DOHH2 (cell line): ENCODE data around the gene TMEM154.
"Not testable (repeated sequence)": the region's sequence is repeated elsewhere in the genome, so short reads cannot be mapped to it uniquely, and the experiment has no call there.

ENCODE experiments used
- H3F3A ChIP-seq: fragments of 200-600 bp; sonication (generic), shearing (Covaris generic); 2 replicates; pipeline ENCODE4 v1.6.0; 2016; ENCODE audit warnings: antibody characterized with exemption, mild to moderate bottlenecking; ENCODE audit not compliant: control insufficient read depth, insufficient read depth
- H3K27ac ChIP-seq: fragments of 200-600 bp; sonication (generic); 2 replicates; pipeline ENCODE4 v1.5.1; 2014; ENCODE audit warnings: low read depth, mild to moderate bottlenecking, low read length, moderate library complexity
- H3K27me3 ChIP-seq: fragments of 200-600 bp; sonication (generic); 2 replicates; pipeline ENCODE4 v1.6.1; 2014; ENCODE audit warnings: mild to moderate bottlenecking, low read length, mixed read lengths; ENCODE audit not compliant: control insufficient read depth
- H3K36me3 ChIP-seq: fragments of 200-600 bp; sonication (generic); 2 replicates; pipeline ENCODE4 v1.6.1; 2014; ENCODE audit warnings: mild to moderate bottlenecking, low read length, moderate library complexity, mixed read lengths; ENCODE audit not compliant: control insufficient read depth
- H3K4me1 ChIP-seq: fragments of 200-600 bp; sonication (generic); 2 replicates; pipeline ENCODE4 v1.6.1; 2014; ENCODE audit warnings: mild to moderate bottlenecking, low read length, mixed read lengths; ENCODE audit not compliant: control insufficient read depth
- H3K4me2 ChIP-seq: fragments of 200-600 bp; sonication (generic); 2 replicates; pipeline ENCODE4 v1.6.0; 2014; ENCODE audit warnings: mild to moderate bottlenecking, low read length, moderate library complexity
- H3K4me3 ChIP-seq: fragments of 200-600 bp; sonication (generic); 2 replicates; pipeline ENCODE4 v1.5.1; 2014; ENCODE audit warnings: mild to moderate bottlenecking, low read length, mixed read lengths
- H3K79me2 ChIP-seq: fragments of 200-600 bp; sonication (generic); 2 replicates; pipeline ENCODE4 v1.6.1; 2014; ENCODE audit warnings: mild to moderate bottlenecking, low read length, mixed read lengths; ENCODE audit not compliant: control insufficient read depth
- H3K9me2 ChIP-seq: fragments of 200-600 bp; sonication (generic); replicated peaks from 2 replicates; pipeline ENCODE4 v1.6.1; 2014; ENCODE audit warnings: mild to moderate bottlenecking, low read length, mixed read lengths; ENCODE audit not compliant: control insufficient read depth
- H3K9me3 ChIP-seq: fragments of 200-600 bp; sonication (generic); 2 replicates; pipeline ENCODE4 v1.6.1; 2014; ENCODE audit warnings: antibody characterized with exemption, low read length, mixed read lengths; ENCODE audit not compliant: control insufficient read depth, insufficient read depth
- H4K20me1 ChIP-seq: fragments of 200-600 bp; sonication (generic); 2 replicates; pipeline ENCODE4 v1.6.0; 2014; ENCODE audit warnings: low read depth, mild to moderate bottlenecking, antibody characterized with exemption, low read length, moderate library complexity; ENCODE audit not compliant: control insufficient read depth, insufficient read depth
- EZH2phosphoT487 ChIP-seq: fragments of 200-600 bp; sonication (generic); IDR thresholded peaks from 2 replicates; pipeline ENCODE4 v1.6.1; 2017; ENCODE audit warnings: borderline replicate concordance, mild to moderate bottlenecking, antibody characterized with exemption, low read length, moderate library complexity, mixed read lengths
- TF ChIP-seq, protein P1 (sequence below): fragments of 200-600 bp; sonication (generic); IDR thresholded peaks from one replicate; pipeline ENCODE4 v1.5.1; 2014; ENCODE audit warnings: antibody characterized with exemption, mild to moderate bottlenecking, low read depth, low read length; ENCODE audit not compliant: poor library complexity, severe bottlenecking

Gene TMEM154

DNA sequence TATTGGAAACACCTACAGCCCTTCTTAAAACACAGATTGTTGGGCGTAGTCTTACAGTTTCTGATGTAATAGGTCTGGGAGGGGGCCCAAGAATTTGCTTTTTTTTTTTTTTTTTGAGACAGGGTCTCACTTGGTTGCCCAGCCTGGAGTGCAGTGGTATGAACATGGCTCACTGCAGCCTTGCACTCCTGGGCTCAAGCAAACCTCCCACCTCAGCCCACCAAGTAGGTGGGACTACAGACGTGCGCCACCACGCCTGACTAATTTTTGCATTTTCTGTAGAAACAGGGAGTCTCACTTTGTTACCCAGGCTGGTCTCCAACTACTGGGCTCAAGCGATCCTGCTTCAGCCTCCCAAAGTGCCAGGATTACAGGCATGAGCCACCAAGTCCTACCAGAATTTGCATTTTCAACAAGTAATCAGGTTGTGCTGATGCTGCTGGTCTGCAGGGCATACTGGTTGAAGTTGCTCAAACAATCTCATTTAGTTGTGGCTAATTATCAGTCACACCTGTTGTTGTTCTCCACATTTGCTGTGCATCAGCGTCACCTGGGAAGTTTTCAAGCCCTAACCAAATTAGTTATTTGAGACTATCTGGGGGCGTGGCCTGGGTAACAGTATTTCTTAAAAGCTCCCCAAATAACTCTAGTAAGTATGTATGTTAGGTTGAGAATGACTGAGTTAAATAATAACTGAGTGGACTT is 14.0 kb downstream of the TMEM154 start:
- Histone ChIP-seq H3K4me2 (peak overlapping the region; percentile 62), H3K9me3 (no peaks in the 10 kb centered on the region), H3K27me3 (no peaks in the 10 kb centered on the region), H3F3A (peaks cover 15% of the 10 kb centered on the region), H3K9me2 (no peaks in the 10 kb centered on the region), H3K4me1 (peaks cover 88% of the 10 kb centered on the region), H4K20me1 (no peaks in the 10 kb centered on the region), H3K4me3 (peak overlapping the region; percentile 68), H3K27ac (peak overlapping the region; percentile 79), H3K79me2 (peaks cover 9% of the 10 kb centered on the region), H3K36me3 (0 out of 2 replicates have a peak, but pooled peaks cover 9% of the 10 kb centered on the region)
- TF ChIP-seq, protein P1, sequence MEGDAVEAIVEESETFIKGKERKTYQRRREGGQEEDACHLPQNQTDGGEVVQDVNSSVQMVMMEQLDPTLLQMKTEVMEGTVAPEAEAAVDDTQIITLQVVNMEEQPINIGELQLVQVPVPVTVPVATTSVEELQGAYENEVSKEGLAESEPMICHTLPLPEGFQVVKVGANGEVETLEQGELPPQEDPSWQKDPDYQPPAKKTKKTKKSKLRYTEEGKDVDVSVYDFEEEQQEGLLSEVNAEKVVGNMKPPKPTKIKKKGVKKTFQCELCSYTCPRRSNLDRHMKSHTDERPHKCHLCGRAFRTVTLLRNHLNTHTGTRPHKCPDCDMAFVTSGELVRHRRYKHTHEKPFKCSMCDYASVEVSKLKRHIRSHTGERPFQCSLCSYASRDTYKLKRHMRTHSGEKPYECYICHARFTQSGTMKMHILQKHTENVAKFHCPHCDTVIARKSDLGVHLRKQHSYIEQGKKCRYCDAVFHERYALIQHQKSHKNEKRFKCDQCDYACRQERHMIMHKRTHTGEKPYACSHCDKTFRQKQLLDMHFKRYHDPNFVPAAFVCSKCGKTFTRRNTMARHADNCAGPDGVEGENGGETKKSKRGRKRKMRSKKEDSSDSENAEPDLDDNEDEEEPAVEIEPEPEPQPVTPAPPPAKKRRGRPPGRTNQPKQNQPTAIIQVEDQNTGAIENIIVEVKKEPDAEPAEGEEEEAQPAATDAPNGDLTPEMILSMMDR = no peak
- TF ChIP-seq EZH2phosphoT487 = no peak

DNA sequence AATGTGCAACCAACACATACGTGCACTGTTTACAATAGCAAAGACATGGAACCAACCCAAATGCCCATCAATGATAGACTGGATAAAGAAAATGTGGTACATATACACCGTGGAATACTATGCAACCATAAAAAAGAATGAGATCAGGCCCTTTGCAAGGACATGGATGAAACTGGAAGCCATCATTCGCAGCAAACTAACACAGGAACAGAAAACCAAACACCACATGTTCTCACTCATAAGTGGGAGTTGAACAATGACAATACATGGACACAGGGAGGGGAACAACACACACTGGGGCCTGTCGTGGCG is 15.8 kb downstream of the TMEM154 start:
- not testable (repeated sequence) for H3K36me3 ChIP-seq, H3K9me2 ChIP-seq, H3K79me2 ChIP-seq, H3K27me3 ChIP-seq, H4K20me1 ChIP-seq, H3K9me3 ChIP-seq
- Histone ChIP-seq H3K27ac (peak overlapping the region; percentile 58; the same call in 1 of the 2 replicates), H3K4me3 (peak overlapping the region; percentile 59), H3K4me2 (peak overlapping the region; percentile 70), H3K4me1 (peaks cover 93% of the 10 kb centered on the region), H3F3A (peaks cover 15% of the 10 kb centered on the region)

DNA sequence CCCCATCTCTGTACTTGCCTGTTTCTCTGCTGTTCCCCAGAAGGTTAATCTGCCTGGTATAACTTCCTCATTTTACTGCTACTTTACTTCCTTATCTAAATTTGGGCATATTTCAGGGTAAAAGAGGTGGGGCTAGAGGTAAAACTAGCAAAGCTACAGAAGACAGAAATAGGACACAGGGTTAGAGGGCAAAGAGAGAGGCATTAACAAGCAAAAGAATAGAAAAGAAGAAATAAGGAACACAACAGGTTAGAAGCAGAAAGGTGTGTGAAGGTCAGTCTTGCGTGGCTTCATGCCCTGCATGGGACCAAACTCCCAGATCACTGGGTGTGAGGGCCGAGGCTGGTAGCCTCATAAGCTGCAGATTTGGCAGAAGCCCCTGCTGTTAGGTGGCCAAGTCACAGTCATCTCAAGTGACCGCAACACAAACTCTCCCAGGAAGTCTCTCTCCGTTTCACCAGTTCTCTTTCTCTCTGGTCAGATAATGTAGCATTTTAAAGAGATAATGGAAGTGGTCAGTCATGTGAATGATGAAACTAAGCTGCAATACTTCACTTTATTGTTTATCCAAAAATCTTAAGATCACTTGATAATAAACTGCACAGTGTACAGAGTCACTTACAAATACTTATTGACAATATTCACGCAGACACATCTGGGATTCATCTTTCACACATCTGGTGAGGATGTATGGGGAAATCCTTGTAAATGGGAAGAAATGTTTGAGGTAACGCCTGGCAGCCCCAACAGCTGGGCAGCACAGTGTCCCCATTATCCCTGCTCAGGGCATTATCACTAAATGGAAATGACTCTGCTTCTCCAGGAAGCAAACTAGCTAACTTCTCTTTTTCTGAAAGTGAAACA is 16.4 kb downstream of the TMEM154 start:
- Histone ChIP-seq H3K27ac (peak overlapping the region; percentile 58), H3K9me3 (peaks cover 3% of the 10 kb centered on the region; the same call in 1 of the 2 replicates), H3K27me3 (no peaks in the 10 kb centered on the region), H3K4me2 (peak overlapping the region; percentile 70), H3K4me3 (peak overlapping the region; percentile 59), H3K9me2 (no peaks in the 10 kb centered on the region), H4K20me1 (no peaks in the 10 kb centered on the region), H3K79me2 (peaks cover 5% of the 10 kb centered on the region), H3K36me3 (0 out of 2 replicates have a peak, but pooled peaks cover 9% of the 10 kb centered on the region), H3F3A (peaks cover 15% of the 10 kb centered on the region), H3K4me1 (peaks cover 87% of the 10 kb centered on the region)
- TF ChIP-seq, protein P1 = no peak
- no peak for TF ChIP-seq EZH2phosphoT487
